HEK293 (cell line): ENCODE data around the gene GREB1L.

ENCODE experiments used
- BCL11A ChIP-seq: fragments of 450-650 bp; formaldehyde crosslinking; IDR thresholded peaks from 2 replicates; pipeline ENCODE4 v1.5.1; 2016; ENCODE audit warnings: low read depth, missing biosample characterization, missing genetic modification characterization
- PBX3 ChIP-seq: sonication (generic); formaldehyde crosslinking; IDR thresholded peaks from 2 replicates; pipeline ENCODE4 v1.8.1; 2022; ENCODE audit warnings: mild to moderate bottlenecking, moderate library complexity, missing genetic modification reagents
- ZBTB1 ChIP-seq: fragments of 450-650 bp; formaldehyde crosslinking; IDR thresholded peaks from 2 replicates; pipeline ENCODE4 v1.5.1; 2016; ENCODE audit warnings: missing biosample characterization, missing genetic modification characterization
- ZNF175 ChIP-seq: fragments of 450-650 bp; formaldehyde crosslinking; IDR thresholded peaks from 2 replicates; pipeline ENCODE4 v1.5.1; 2016; ENCODE audit warnings: missing biosample characterization, missing genetic modification characterization
- ZNF394 ChIP-seq: fragments of 450-650 bp; formaldehyde crosslinking; IDR thresholded peaks from 2 replicates; pipeline ENCODE4 v1.5.1; 2016; ENCODE audit warnings: missing biosample characterization, missing genetic modification characterization, mild to moderate bottlenecking, moderate library complexity, borderline replicate concordance
- TF ChIP-seq, protein P1 (sequence below): fragments of 450-650 bp; formaldehyde crosslinking; IDR thresholded peaks from 2 replicates; pipeline ENCODE4 v1.5.1; 2016; ENCODE audit warnings: missing biosample characterization, missing genetic modification characterization

- TF ChIP-seq ZBTB1 (tag by site-specific recombination), result no peak
- no peak for TF ChIP-seq ZNF175 (tag by site-specific recombination)
- no peak for TF ChIP-seq ZNF394 (tag by site-specific recombination)
- TF ChIP-seq, protein P1, sequence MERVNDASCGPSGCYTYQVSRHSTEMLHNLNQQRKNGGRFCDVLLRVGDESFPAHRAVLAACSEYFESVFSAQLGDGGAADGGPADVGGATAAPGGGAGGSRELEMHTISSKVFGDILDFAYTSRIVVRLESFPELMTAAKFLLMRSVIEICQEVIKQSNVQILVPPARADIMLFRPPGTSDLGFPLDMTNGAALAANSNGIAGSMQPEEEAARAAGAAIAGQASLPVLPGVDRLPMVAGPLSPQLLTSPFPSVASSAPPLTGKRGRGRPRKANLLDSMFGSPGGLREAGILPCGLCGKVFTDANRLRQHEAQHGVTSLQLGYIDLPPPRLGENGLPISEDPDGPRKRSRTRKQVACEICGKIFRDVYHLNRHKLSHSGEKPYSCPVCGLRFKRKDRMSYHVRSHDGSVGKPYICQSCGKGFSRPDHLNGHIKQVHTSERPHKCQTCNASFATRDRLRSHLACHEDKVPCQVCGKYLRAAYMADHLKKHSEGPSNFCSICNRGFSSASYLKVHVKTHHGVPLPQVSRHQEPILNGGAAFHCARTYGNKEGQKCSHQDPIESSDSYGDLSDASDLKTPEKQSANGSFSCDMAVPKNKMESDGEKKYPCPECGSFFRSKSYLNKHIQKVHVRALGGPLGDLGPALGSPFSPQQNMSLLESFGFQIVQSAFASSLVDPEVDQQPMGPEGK (tag by site-specific recombination), result no peak
- TF ChIP-seq BCL11A, result no peak
- no peak for TF ChIP-seq PBX3 (CRISPR knock-in tag)
These were observed 26.5 kb upstream of the GREB1L start for GRCh38 chr18:21215490-21215889.
